ENCODE data around the gene CEACAM7. TPM values are rescaled to one million over a fixed set of nuclear protein-coding genes. Genes with fewer than 3 reads are reported as not detected.

Gene CEACAM7
- total RNA-seq, 4 donors from 2014 or later: not detected

DNA sequence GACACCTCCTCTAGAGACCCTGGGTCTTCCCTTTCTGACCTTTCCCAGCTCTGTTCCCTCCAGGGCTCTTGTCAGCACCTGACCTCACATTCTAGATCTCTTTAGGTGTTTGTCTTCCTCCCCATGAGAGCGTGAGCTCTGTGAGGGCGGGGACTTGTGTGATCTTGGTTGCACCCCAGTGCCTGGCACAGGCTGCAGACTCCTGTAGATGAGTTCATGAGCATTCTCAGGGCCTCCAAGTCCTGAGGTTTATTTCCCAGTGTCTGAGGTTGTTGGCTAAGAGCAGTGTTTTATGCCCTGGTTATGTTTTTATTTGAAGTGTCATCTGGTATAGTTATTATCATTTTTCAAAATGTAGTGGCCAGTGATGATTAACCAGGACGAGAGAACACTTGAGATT is 61.8 kb downstream of the CEACAM7 start:
- Histone ChIP-seq H3K27ac (no peak overlapping the region), H3K36me3 (no peaks in the 10 kb centered on the region), H3K9me3 (no peaks in the 10 kb centered on the region), H3K27me3 (no peaks in the 10 kb centered on the region), H3K4me1 (no peaks in the 10 kb centered on the region), H3K4me3 (replicated peaks in 1 of 3) (no peak overlapping the region)
- no peak for DNase-seq
- intact Hi-C loops (cut with DNase I): no loop called here
- no peak for TF ChIP-seq POLR2A (IDR thresholded peaks at IDR 0.05)
- TF ChIP-seq, protein P1, sequence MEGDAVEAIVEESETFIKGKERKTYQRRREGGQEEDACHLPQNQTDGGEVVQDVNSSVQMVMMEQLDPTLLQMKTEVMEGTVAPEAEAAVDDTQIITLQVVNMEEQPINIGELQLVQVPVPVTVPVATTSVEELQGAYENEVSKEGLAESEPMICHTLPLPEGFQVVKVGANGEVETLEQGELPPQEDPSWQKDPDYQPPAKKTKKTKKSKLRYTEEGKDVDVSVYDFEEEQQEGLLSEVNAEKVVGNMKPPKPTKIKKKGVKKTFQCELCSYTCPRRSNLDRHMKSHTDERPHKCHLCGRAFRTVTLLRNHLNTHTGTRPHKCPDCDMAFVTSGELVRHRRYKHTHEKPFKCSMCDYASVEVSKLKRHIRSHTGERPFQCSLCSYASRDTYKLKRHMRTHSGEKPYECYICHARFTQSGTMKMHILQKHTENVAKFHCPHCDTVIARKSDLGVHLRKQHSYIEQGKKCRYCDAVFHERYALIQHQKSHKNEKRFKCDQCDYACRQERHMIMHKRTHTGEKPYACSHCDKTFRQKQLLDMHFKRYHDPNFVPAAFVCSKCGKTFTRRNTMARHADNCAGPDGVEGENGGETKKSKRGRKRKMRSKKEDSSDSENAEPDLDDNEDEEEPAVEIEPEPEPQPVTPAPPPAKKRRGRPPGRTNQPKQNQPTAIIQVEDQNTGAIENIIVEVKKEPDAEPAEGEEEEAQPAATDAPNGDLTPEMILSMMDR (IDR thresholded peaks at IDR 0.05): no peak
- 27 to 37% methylated on average over 3 of the region's 3 CpGs for whole genome bisulfite sequencing, 2 donors

DNA sequence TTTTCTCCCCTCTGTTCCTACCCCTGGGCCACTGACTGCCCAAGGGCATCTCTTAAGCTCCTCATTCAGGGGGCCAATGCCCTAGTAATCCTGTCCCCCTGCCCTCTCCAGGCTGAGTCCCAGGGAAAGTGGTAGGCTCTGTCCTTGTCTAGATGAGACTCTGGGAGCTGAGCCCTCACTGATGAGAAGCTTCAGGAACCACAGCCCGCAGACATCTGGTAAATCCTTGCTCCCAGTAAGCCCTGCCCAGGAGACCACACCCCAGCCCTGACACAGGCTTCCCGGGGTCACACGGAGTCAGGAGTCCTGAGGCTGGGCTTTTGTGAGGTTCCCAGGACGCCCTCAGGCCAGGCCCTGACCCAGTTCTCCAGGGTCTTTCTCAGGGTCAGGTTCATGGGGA is 63.1 kb downstream of the CEACAM7 start:
- Histone ChIP-seq H3K4me3 (replicated peaks in 1 of 3) (no peak overlapping the region), H3K27me3 (no peaks in the 10 kb centered on the region), H3K4me1 (no peaks in the 10 kb centered on the region), H3K27ac (no peak overlapping the region), H3K36me3 (no peaks in the 10 kb centered on the region), H3K9me3 (no peaks in the 10 kb centered on the region)
- DNase-seq: no peak
- intact Hi-C loops (cut with DNase I): no loop called here
- WGBS, 2 donors: 70 to 71% methylated on average over 1 to 2 of the region's 4 CpGs
- TF ChIP-seq, protein P1 (IDR thresholded peaks at IDR 0.05): no peak
- TF ChIP-seq POLR2A (IDR thresholded peaks at IDR 0.05): no peak

DNA sequence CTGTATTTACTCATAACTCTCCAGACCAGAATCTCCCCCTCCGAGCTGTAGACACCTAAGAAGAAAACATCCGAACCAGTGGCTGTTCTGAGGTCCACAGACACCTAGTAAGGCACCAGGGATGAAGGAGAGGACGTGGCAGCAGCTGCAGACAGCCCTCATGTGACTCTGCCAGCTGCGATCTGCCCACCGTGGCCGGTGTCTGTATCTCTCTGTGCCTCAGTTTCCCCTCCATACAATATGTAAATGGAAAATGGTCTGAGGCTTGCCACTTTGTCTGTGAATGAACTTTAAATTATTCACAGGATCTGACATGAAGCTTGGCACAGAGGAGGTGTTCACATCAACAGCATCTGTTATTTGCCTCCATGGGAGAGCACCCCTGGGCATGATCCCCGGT is 63.6 kb downstream of the CEACAM7 start:
- H3K27me3 ChIP-seq: no peaks in the 10 kb centered on the region
- H3K4me1 ChIP-seq: no peaks in the 10 kb centered on the region
- no peaks in the 10 kb centered on the region for H3K36me3 ChIP-seq
- no peak overlapping the region for H3K4me3 ChIP-seq (replicated peaks in 1 of 3)
- 69 to 75% methylated on average over 6 to 7 of the region's 7 CpGs for WGBS, 2 donors
- no peaks in the 10 kb centered on the region for H3K9me3 ChIP-seq
- no peak overlapping the region for H3K27ac ChIP-seq
- intact Hi-C loops (cut with DNase I): no loop called here
- DNase-seq: no peak
- TF ChIP-seq, protein P1 (IDR thresholded peaks at IDR 0.05): no peak
- no peak for TF ChIP-seq POLR2A (IDR thresholded peaks at IDR 0.05)

DNA sequence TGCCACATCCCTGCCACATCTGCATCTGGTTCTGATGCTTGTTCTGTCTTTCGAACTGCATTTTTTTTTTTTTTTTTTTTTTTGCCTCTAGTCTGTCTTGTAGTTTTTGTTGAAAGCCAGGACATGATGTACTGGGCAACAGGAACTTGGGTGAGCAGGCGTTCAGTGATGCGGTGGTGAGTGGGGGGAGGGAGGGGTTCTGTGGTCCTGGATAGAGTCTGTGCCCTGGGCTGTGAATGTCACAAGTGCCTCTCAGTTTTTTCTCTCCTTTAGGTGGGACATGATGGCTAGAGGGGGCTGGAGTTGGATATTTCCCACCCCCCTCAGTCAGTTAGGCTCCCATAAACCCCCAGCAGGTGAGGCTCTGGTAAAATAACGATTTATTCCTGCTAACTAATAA is 64.7 kb downstream of the CEACAM7 start:
- TF ChIP-seq, protein P1 (IDR thresholded peaks at IDR 0.05): no peak
- TF ChIP-seq POLR2A (IDR thresholded peaks at IDR 0.05): no peak
- intact Hi-C loops (cut with DNase I): no loop called here
- no peaks in the 10 kb centered on the region for H3K36me3 ChIP-seq
- DNase-seq: no peak
- no peaks in the 10 kb centered on the region for H3K9me3 ChIP-seq
- H3K4me1 ChIP-seq: no peaks in the 10 kb centered on the region
- WGBS, 2 donors: 54 to 61% methylated on average over 4 of the region's 4 CpGs
- H3K4me3 ChIP-seq (replicated peaks in 1 of 3): no peak overlapping the region
- H3K27me3 ChIP-seq: no peaks in the 10 kb centered on the region
- no peak overlapping the region for H3K27ac ChIP-seq

Small RNAs within 50 kb of the gene (small RNA-seq; reads per million reads assigned to genes)
- gene AC243960.4: not detected

Other genes starting within 250 kb of the CEACAM7 start
- 10 to 100 TPM; 39.1 to 53.1 (median 44.2) TPM for gene DMAC2, start 248.4 kb downstream of the CEACAM7 start, total RNA-seq
- not detected for gene ERICH4, start 245.1 kb downstream of the CEACAM7 start, total RNA-seq
- 10 to 100 TPM in 1 of 4 donors, 1 to 10 TPM in 1, under 1 TPM in 1, not detected in 1; 0.56 to 34.8 (median 2.6) TPM for gene CEACAM21, start 112.1 kb downstream of the CEACAM7 start, total RNA-seq
- 1 to 10 TPM in 1 of 4 donors, under 1 TPM in 1, not detected in 2; 0.73 to 3.5 TPM for gene CEACAM4, start 61.2 kb downstream of the CEACAM7 start, total RNA-seq
- 1 to 10 TPM in 2 of 4 donors, not detected in 2; 1.2 to 8.8 TPM for gene CEACAM5, start 20.4 kb upstream of the CEACAM7 start, total RNA-seq
- gene CEACAM6, start 67.3 kb upstream of the CEACAM7 start, total RNA-seq: under 1 TPM in 2 of 4 donors, not detected in 2; 0.11 to 0.13 TPM
- gene CEACAM3, start 108.3 kb upstream of the CEACAM7 start, total RNA-seq: not detected
- gene LYPD4, start 156.4 kb upstream of the CEACAM7 start, total RNA-seq: not detected
- under 1 TPM in 1 of 4 donors, not detected in 3; 0.13 TPM for gene DMRTC2, start 156.8 kb upstream of the CEACAM7 start, total RNA-seq
- gene RPS19, start 172.0 kb upstream of the CEACAM7 start, total RNA-seq: 1,000 to 10,000 TPM in 1 of 4 donors, 100 to 1,000 TPM in 3; 351 to 1,305 (median 623) TPM
- gene CD79A, start 189.0 kb upstream of the CEACAM7 start, total RNA-seq: 1 to 10 TPM in 1 of 4 donors, under 1 TPM in 1, not detected in 2; 0.22 to 1.5 TPM
- gene ARHGEF1, start 194.9 kb upstream of the CEACAM7 start, total RNA-seq: 10 to 100 TPM; 34.5 to 52.6 (median 42.9) TPM
- gene ERFL, start 240.2 kb upstream of the CEACAM7 start, total RNA-seq: under 1 TPM in 1 of 4 donors, not detected in 3; 0.24 TPM

All from thyroid gland (tissue), 4 donors.